ENCODE measurements around the gene MYO1F.
"Not testable (repeated sequence)": the region's sequence is repeated elsewhere in the genome, so short reads cannot be mapped to it uniquely, and the experiment has no call there.

Gene MYO1F

GRCh38 chr19:8600064-8600463 is 22.8 kb upstream of the MYO1F start:
- no peak for DNase-seq (ENCODE audit: low spot score)

GRCh38 chr19:8596168-8596567 is 18.9 kb upstream of the MYO1F start:
- DNase-seq (ENCODE audit: low spot score) = no peak

GRCh38 chr19:8595651-8596050 is 18.4 kb upstream of the MYO1F start:
- no peak for DNase-seq (ENCODE audit: low spot score)

GRCh38 chr19:8593931-8594330 is 16.7 kb upstream of the MYO1F start:
- DNase-seq (ENCODE audit: low spot score) = no peak

GRCh38 chr19:8592231-8593009 is 15.2 kb upstream of the MYO1F start:
- DNase-seq (ENCODE audit: low spot score) = peak; percentile 85

GRCh38 chr19:8589177-8589714 is 12.0 kb upstream of the MYO1F start:
- no peak for DNase-seq (ENCODE audit: low spot score)

- peak; percentile 85 for DNase-seq (ENCODE audit: low spot score)
These were observed 8.9 kb upstream of the MYO1F start for GRCh38 chr19:8585894-8586750.

- DNase-seq (ENCODE audit: low spot score) = no peak
These were observed 8.0 kb upstream of the MYO1F start for GRCh38 chr19:8584965-8585893.

- DNase-seq (ENCODE audit: low spot score) = peak; percentile 77
These were observed 3.6 kb upstream of the MYO1F start for GRCh38 chr19:8580710-8581281.

- DNase-seq (ENCODE audit: low spot score) = peak; percentile 75
These were observed 1.5 kb upstream of the MYO1F start for GRCh38 chr19:8578642-8579265.

- no peak for DNase-seq (ENCODE audit: low spot score)
These were observed 499 bp upstream of the MYO1F start for GRCh38 chr19:8577741-8578140.

GRCh38 chr19:8576273-8576993 is 809 bp downstream of the MYO1F start:
- no peak for DNase-seq (ENCODE audit: low spot score)

- no peak for DNase-seq (ENCODE audit: low spot score)
These were observed 1.7 kb downstream of the MYO1F start for GRCh38 chr19:8575467-8575997.

- not testable (repeated sequence) for DNase-seq (ENCODE audit: low spot score)
These were observed 2.7 kb downstream of the MYO1F start for GRCh38 chr19:8574619-8574922.

GRCh38 chr19:8573316-8573715 is 3.9 kb downstream of the MYO1F start:
- DNase-seq (ENCODE audit: low spot score) = no peak

GRCh38 chr19:8571006-8571411 is 6.2 kb downstream of the MYO1F start:
- DNase-seq (ENCODE audit: low spot score) = no peak

- no peak for DNase-seq (ENCODE audit: low spot score)
These were observed 8.0 kb downstream of the MYO1F start for GRCh38 chr19:8569066-8569771.

GRCh38 chr19:8567522-8568172 is 9.6 kb downstream of the MYO1F start:
- no peak for DNase-seq (ENCODE audit: low spot score)

- no peak for DNase-seq (ENCODE audit: low spot score)
These were observed 10.4 kb downstream of the MYO1F start for GRCh38 chr19:8566855-8567254.

Measured in HuH-7 (cell line).